Measurements from ENCODE around the gene ADAR.
"Not testable (repeated sequence)": the region's sequence is repeated elsewhere in the genome, so short reads cannot be mapped to it uniquely, and the experiment has no call there.

The ADAR gene

GRCh38 chr1:154607609-154608396, at the start of gene ADAR:
TSS of gene ADAR (minus strand) at chr1:154608186. CDS start at chr1:154608006, 180 bp downstream.
- TF ChIP-seq CTCF (conservative IDR thresholded peaks at IDR 0.05; ENCODE audit: low read depth), result no peak
- H3K27ac ChIP-seq, result peak within 1 kb of the TSS; percentile 92
- peak; percentile 85 for DNase-seq (ENCODE audit: low spot score)
- ChIA-PET POLR2A (ENCODE audit: low non-redundant PET) (no interaction called here), CTCF (no interaction called here)

- no peak overlapping the region for H3K27ac ChIP-seq
- CTCF ChIA-PET, result no interaction called here
- DNase-seq (ENCODE audit: low spot score), result no peak
- POLR2A ChIA-PET (ENCODE audit: low non-redundant PET), result no interaction called here
- TF ChIP-seq CTCF (conservative IDR thresholded peaks at IDR 0.05; ENCODE audit: low read depth), result no peak
Observed at GRCh38 chr1:154657556-154657955, 49.6 kb upstream of the ADAR start.

- no peak for TF ChIP-seq CTCF (conservative IDR thresholded peaks at IDR 0.05; ENCODE audit: low read depth)
- ChIA-PET CTCF (interaction anchor here (0.5 to 0.7 kb wide), 2 partner anchors 216 to 291 kb away, joined by 3 to 5 read pairs; no protein-coding TSS in a partner anchor), POLR2A (ENCODE audit: low non-redundant PET) (no interaction called here)
- DNase-seq (ENCODE audit: low spot score), result no peak
- no peak overlapping the region for H3K27ac ChIP-seq
Observed at GRCh38 chr1:154652893-154653292, 44.9 kb upstream of the ADAR start.

GRCh38 chr1:154644724-154645123, 36.7 kb upstream of the ADAR start:
- H3K27ac ChIP-seq; DNase-seq (ENCODE audit: low spot score); POLR2A ChIA-PET (ENCODE audit: low non-redundant PET): not testable (repeated sequence)
- CTCF ChIA-PET, result interaction anchor here (0.6 kb wide), 1 partner anchor 183 kb away, joined by 4 read pairs; no protein-coding TSS in a partner anchor

- ChIA-PET CTCF (no interaction called here), POLR2A (ENCODE audit: low non-redundant PET) (no interaction called here)
- H3K27ac ChIP-seq, result no peak overlapping the region
- DNase-seq (ENCODE audit: low spot score), result no peak
- TF ChIP-seq CTCF (conservative IDR thresholded peaks at IDR 0.05; ENCODE audit: low read depth), result no peak
Observed at GRCh38 chr1:154641534-154641933, 33.5 kb upstream of the ADAR start.

- no peak for TF ChIP-seq CTCF (conservative IDR thresholded peaks at IDR 0.05; ENCODE audit: low read depth)
- ChIA-PET CTCF (no interaction called here), POLR2A (ENCODE audit: low non-redundant PET) (no interaction called here)
- no peak overlapping the region for H3K27ac ChIP-seq
- no peak for DNase-seq (ENCODE audit: low spot score)
Observed at GRCh38 chr1:154639876-154640275, 31.9 kb upstream of the ADAR start.

GRCh38 chr1:154635171-154635570, 27.2 kb upstream of the ADAR start:
- ChIA-PET CTCF (no interaction called here), POLR2A (ENCODE audit: low non-redundant PET) (no interaction called here)
- no peak overlapping the region for H3K27ac ChIP-seq
- DNase-seq (ENCODE audit: low spot score), result no peak
- no peak for TF ChIP-seq CTCF (conservative IDR thresholded peaks at IDR 0.05; ENCODE audit: low read depth)
